Upper lobe of left lung (tissue), 6 donors: ENCODE data around the gene CDKAL1. TPM values are rescaled to one million over a fixed set of nuclear protein-coding genes. Genes with fewer than 3 reads are reported as not detected.

Experiments used
- ATAC-seq, 2 donors: fragments of 200-7000 bp; cut with Tn5 transposase; one replicate each; pipeline ENCODE4 v1.9.1; 2022; ENCODE audit warnings: mild to moderate bottlenecking in 2 of 2, moderate library complexity in 2 of 2; ENCODE audit not compliant: low FRiP score in 2 of 2
- DNase-seq, 2 donors: peaks; one replicate each; pipeline ENCODE4 v3.0.0-alpha.2; 2019 to 2020
- H3K27ac ChIP-seq, 4 donors: fragments of 200-600 bp; sonication (generic); one replicate each; pipeline ENCODE4 v1.5.1; 2016 to 2019
- H3K27me3 ChIP-seq, 4 donors: fragments of 200-600 bp; sonication (generic); one replicate each; pipeline ENCODE4 v1.5.1; 2017 to 2019
- H3K36me3 ChIP-seq, 4 donors: fragments of 200-600 bp; sonication (generic); one replicate each; pipeline ENCODE4 v1.5.1; 2016 to 2019
- H3K4me1 ChIP-seq, 4 donors: fragments of 200-600 bp; sonication (generic); one replicate each; pipeline ENCODE4 v1.5.1; 2018 to 2019
- H3K4me3 ChIP-seq, 4 donors: fragments of 200-600 bp; sonication (generic); one replicate each; pipeline ENCODE4 v1.5.1; 2017 to 2019; ENCODE audit warnings: mild to moderate bottlenecking in 2 of 4, moderate library complexity in 1 of 4
- H3K9me3 ChIP-seq, 4 donors: fragments of 200-600 bp; sonication (generic); one replicate each; pipeline ENCODE4 v1.5.1; 2018 to 2019
- CTCF ChIP-seq, 6 experiments: fragments of 450-650 bp in 4 of 6; fragments of 200-600 bp in 2 of 6; sonication (generic) in 2 of 6; IDR thresholded peaks; one replicate each; pipeline ENCODE4 v1.5.1; 2016 to 2019; ENCODE audit warnings: antibody characterized with exemption in 6 of 6
- EP300 ChIP-seq, 4 donors: sonication (generic); formaldehyde crosslinking; IDR thresholded peaks; one replicate each; pipeline ENCODE4 v1.5.1; 2017; ENCODE audit warnings: antibody characterized with exemption in 4 of 4, control low read depth in 2 of 4
- POLR2A ChIP-seq, 4 donors: fragments of 450-650 bp; IDR thresholded peaks; one replicate each; pipeline ENCODE4 v1.5.1; 2016 to 2017; ENCODE audit warnings: antibody characterized with exemption in 4 of 4, mild to moderate bottlenecking in 2 of 4
- POLR2AphosphoS5 ChIP-seq, 2 donors: sonication (generic); formaldehyde crosslinking; IDR thresholded peaks; one replicate each; pipeline ENCODE4 v1.5.1; 2017; ENCODE audit warnings: antibody characterized with exemption in 2 of 2
- WGBS, 2 donors: methylation state at CpG; one replicate each; pipeline ENCODE4 v1.1.5; 2017 to 2018; 5-methylcytosine and 5-hydroxymethylcytosine counted together
- total RNA-seq, 6 donors: library from RNA; depleted of rRNA in 4 of 6; stranded (reverse); fragments of >200 nt in 4 of 6; gene quantifications; one replicate each; pipeline versions ENCODE4 v1.1.0 to v1.2.1, GENCODE V29; 2016 to 2021
- donor health status: DM: no; HTN: no; CAD: no; lungs with moderate emphysema.
- donor health status: DM: no; HTN: yes; CAD: no; lungs with severe emphysema.

The CDKAL1 gene
- total RNA-seq, 6 donors from 2014 or later: 9.4 to 22.6 (median 13.8) TPM

- no peak overlapping the region for H3K4me3 ChIP-seq
- no peaks in the 10 kb centered on the region for H3K27me3 ChIP-seq
- peaks cover 0 to 26% (median 4%) of the 10 kb centered on the region in 4 donors for H3K36me3 ChIP-seq
- no peaks in the 10 kb centered on the region for H3K4me1 ChIP-seq
- peaks cover 0 to 5% (median 3%) of the 10 kb centered on the region in 4 donors for H3K9me3 ChIP-seq
- TF ChIP-seq CTCF (IDR thresholded peaks at IDR 0.05): no peak
- no peak for TF ChIP-seq POLR2AphosphoS5 (IDR thresholded peaks at IDR 0.05)
- TF ChIP-seq EP300 (IDR thresholded peaks at IDR 0.05): no peak
- no peak for TF ChIP-seq POLR2A (IDR thresholded peaks at IDR 0.05)
- ATAC-seq: no peak
- H3K27ac ChIP-seq: no peak overlapping the region
- DNase-seq: no peak
Observed at GRCh38 chr6:21235162-21235561, 700.9 kb downstream of the CDKAL1 start.

- ATAC-seq: no peak
- no peak for TF ChIP-seq POLR2A (IDR thresholded peaks at IDR 0.05)
- no peak for TF ChIP-seq CTCF (IDR thresholded peaks at IDR 0.05)
- no peak for TF ChIP-seq POLR2AphosphoS5 (IDR thresholded peaks at IDR 0.05)
- TF ChIP-seq EP300 (IDR thresholded peaks at IDR 0.05): no peak
- Histone ChIP-seq H3K9me3 (peaks cover 0 to 5% (median 3%) of the 10 kb centered on the region in 4 donors), H3K4me3 (no peak overlapping the region), H3K36me3 (peaks cover 0 to 4% (median 0%) of the 10 kb centered on the region in 4 donors), H3K4me1 (no peaks in the 10 kb centered on the region), H3K27me3 (no peaks in the 10 kb centered on the region), H3K27ac (no peak overlapping the region)
- no peak for DNase-seq
- 92 to 95% methylated on average over 2 of the region's 2 CpGs for WGBS, 2 donors
Observed at GRCh38 chr6:21238208-21238607, 704.0 kb downstream of the CDKAL1 start.

GRCh38 chr6:21240709-21241108, 706.5 kb downstream of the CDKAL1 start:
- no peak overlapping the region for H3K4me3 ChIP-seq
- H3K4me1 ChIP-seq: no peaks in the 10 kb centered on the region
- no peaks in the 10 kb centered on the region for H3K36me3 ChIP-seq
- TF ChIP-seq CTCF (IDR thresholded peaks at IDR 0.05) (no peak), POLR2AphosphoS5 (IDR thresholded peaks at IDR 0.05) (no peak), POLR2A (IDR thresholded peaks at IDR 0.05) (no peak), EP300 (IDR thresholded peaks at IDR 0.05) (no peak)
- ATAC-seq: no peak
- WGBS, 2 donors: 92 to 96% methylated on average over 2 of the region's 2 CpGs
- DNase-seq: no peak
- H3K27ac ChIP-seq: no peak overlapping the region
- H3K9me3 ChIP-seq: peaks cover 0 to 5% (median 3%) of the 10 kb centered on the region in 4 donors
- H3K27me3 ChIP-seq: no peaks in the 10 kb centered on the region

GRCh38 chr6:21241231-21242130, 707.2 kb downstream of the CDKAL1 start:
- TF ChIP-seq EP300 (IDR thresholded peaks at IDR 0.05) (no peak), POLR2AphosphoS5 (IDR thresholded peaks at IDR 0.05) (no peak), CTCF (IDR thresholded peaks at IDR 0.05) (no peak), POLR2A (IDR thresholded peaks at IDR 0.05) (no peak)
- peaks cover 0 to 5% (median 3%) of the 10 kb centered on the region in 4 donors for H3K9me3 ChIP-seq
- DNase-seq (no peak), ATAC-seq (no peak)
- H3K4me3 ChIP-seq: no peak overlapping the region
- no peaks in the 10 kb centered on the region for H3K4me1 ChIP-seq
- H3K36me3 ChIP-seq: no peaks in the 10 kb centered on the region
- no peak overlapping the region for H3K27ac ChIP-seq
- no peaks in the 10 kb centered on the region for H3K27me3 ChIP-seq
- WGBS, 2 donors: 84 to 88% methylated on average over 5 of the region's 5 CpGs
